HCT116 (cell line): ENCODE data around the gene GLOD4. TPM values are rescaled to one million over a fixed set of nuclear protein-coding genes. Genes with fewer than 3 reads are reported as not detected.

Experiments
- ATAC-seq: fragments of 200-7000 bp; cut with Tn5 transposase; 2 replicates; pipeline ENCODE4 v1.9.1; 2020; ENCODE audit warnings: mild to moderate bottlenecking, moderate library complexity
- BruUV-seq: library from RNA; stranded (reverse); fragments of 400-500 nt; replicated peaks from 2 replicates; lab custom pipeline; 2021; lab: Mats Ljungman, UMichigan
- CTCF ChIA-PET: fragments of 300-600 bp; sonication (Branson Sonifier 250); formaldehyde crosslinking; loops from one replicate; lab custom pipeline; 2021; ENCODE audit warnings: antibody characterized with exemption; lab: Charles Lee
- POLR2A ChIA-PET: fragments of 300-600, 350-600 bp; sonication (Branson Sonifier 250); formaldehyde crosslinking; loops from one replicate; lab custom pipeline; 2021; ENCODE audit warnings: antibody characterized with exemption; lab: Charles Lee
- RAD21 ChIA-PET, 2 experiments: fragments of 300-600 bp; sonication (Branson Sonifier 250); formaldehyde crosslinking; loops; one replicate each; lab custom pipeline; 2023; ENCODE audit warnings: low total read pairs in 2 of 2; ENCODE audit not compliant: uncharacterized antibody in 2 of 2, unreplicated experiment in 2 of 2, low non-redundant PET in 1 of 2; lab: Charles Lee
- DNase-seq: peaks from one replicate; pipeline ENCODE4 v3.0.0-alpha.2; 2010; ENCODE audit warnings: low read depth, low spot score
- H2AFZ ChIP-seq: fragments of 200-600 bp; shearing (Covaris generic), sonication (generic); 2 replicates; pipeline ENCODE4 v1.6.1; 2017; ENCODE audit warnings: low read depth, mixed run types, mixed read lengths, antibody characterized with exemption, low read length; ENCODE audit not compliant: poor library complexity, severe bottlenecking
- H3K27ac ChIP-seq: 2 replicates; pipeline ENCODE4 v1.5.1; 2012; ENCODE audit warnings: low read depth, low read length
- H3K27me3 ChIP-seq: fragments of 200-600 bp; sonication (generic); 2 replicates; pipeline ENCODE4 v1.6.1; 2016; ENCODE audit warnings: mixed run types, low read length, mixed read lengths; ENCODE audit not compliant: insufficient read depth
- H3K36me3 ChIP-seq, 2 experiments: fragments of 200-500 bp in 1 of 2; fragments of 200-600 bp in 1 of 2; sonication (Bioruptor generic) in 1 of 2; sonication (generic) in 1 of 2; 2 replicates each; pipeline versions ENCODE4 v1.5.1 to v1.6.1; 2014 to 2016; ENCODE audit warnings: low read length in 2 of 2, inconsistent platforms in 1 of 2, mixed read lengths in 1 of 2, mixed run types in 1 of 2; ENCODE audit not compliant: insufficient read depth in 2 of 2, control insufficient read depth in 1 of 2
- H3K4me1 ChIP-seq, 2 experiments: fragments of 200-600 bp in 1 of 2; sonication (generic) in 1 of 2; 2 replicates each; pipeline versions ENCODE4 v1.5.1 to v1.6.1; 2012 to 2017; ENCODE audit warnings: low read length in 2 of 2, inconsistent platforms in 1 of 2, mild to moderate bottlenecking in 1 of 2, mixed read lengths in 1 of 2, mixed run types in 1 of 2, moderate library complexity in 1 of 2; ENCODE audit not compliant: insufficient read depth in 2 of 2, control insufficient read depth in 1 of 2
- H3K4me2 ChIP-seq: fragments of 200-600 bp; sonication (generic); 2 replicates; pipeline ENCODE4 v1.6.1; 2017; ENCODE audit warnings: mixed run types, low read length, mixed read lengths
- H3K4me3 ChIP-seq, 2 experiments: fragments of 200-600 bp in 1 of 2; sonication (generic) in 1 of 2; replicated peaks in 1 of 2; 2 replicates each; pipeline ENCODE4 v1.5.1; 2011 to 2016; ENCODE audit warnings: low read length in 2 of 2, control low read depth in 1 of 2, low read depth in 1 of 2, mild to moderate bottlenecking in 1 of 2, mixed read lengths in 1 of 2, mixed run types in 1 of 2
- H3K79me2 ChIP-seq: fragments of 200-600 bp; sonication (generic); 2 replicates; pipeline ENCODE4 v1.6.1; 2017; ENCODE audit warnings: mild to moderate bottlenecking, mixed run types, low read length, moderate library complexity, mixed read lengths; ENCODE audit not compliant: insufficient read depth
- H3K9ac ChIP-seq: fragments of 200-600 bp; sonication (generic); 2 replicates; pipeline ENCODE4 v1.6.1; 2016; ENCODE audit warnings: low read length, mixed read lengths
- H3K9me2 ChIP-seq: fragments of 200-600 bp; sonication (generic), shearing (Covaris generic); 2 replicates; pipeline ENCODE4 v1.6.1; 2017; ENCODE audit warnings: mixed run types, mild to moderate bottlenecking, moderate library complexity; ENCODE audit not compliant: insufficient read depth
- H3K9me3 ChIP-seq, 2 experiments: fragments of 200-500 bp in 1 of 2; fragments of 200-600 bp in 1 of 2; sonication (Bioruptor generic) in 1 of 2; sonication (generic) in 1 of 2; 2 replicates each; pipeline ENCODE4 v1.6.1; 2014 to 2017; ENCODE audit warnings: low read length in 2 of 2, mixed read lengths in 2 of 2, inconsistent platforms in 1 of 2, low read depth in 1 of 2, mild to moderate bottlenecking in 1 of 2, mixed run types in 1 of 2, moderate library complexity in 1 of 2; ENCODE audit not compliant: control insufficient read depth in 1 of 2, insufficient read depth in 1 of 2
- H4K20me1 ChIP-seq: fragments of 200-600 bp; sonication (generic), shearing (Covaris generic); 2 replicates; pipeline ENCODE4 v1.6.1; 2017; ENCODE audit warnings: mixed run types, mild to moderate bottlenecking, moderate library complexity; ENCODE audit not compliant: insufficient read depth
- CBX3 ChIP-seq: IDR thresholded peaks from 2 replicates; pipeline ENCODE4 v1.6.1; 2012; ENCODE audit warnings: low read depth
- CEBPB ChIP-seq: IDR thresholded peaks from 2 replicates; pipeline ENCODE4 v1.6.1; 2012; ENCODE audit warnings: low read depth
- EGR1 ChIP-seq: IDR thresholded peaks from 2 replicates; pipeline ENCODE4 v1.6.1; 2012; ENCODE audit warnings: low read depth
- ELF1 ChIP-seq: IDR thresholded peaks from 2 replicates; pipeline ENCODE4 v1.6.1; 2012; ENCODE audit warnings: low read depth, borderline replicate concordance
- EZH2 ChIP-seq: fragments of 200-600 bp; sonication (generic); IDR thresholded peaks from 2 replicates; pipeline ENCODE4 v1.6.1; 2017; ENCODE audit warnings: antibody characterized with exemption, mixed run types
- EZH2phosphoT487 ChIP-seq: fragments of 200-600 bp; IDR thresholded peaks from 2 replicates; pipeline ENCODE4 v1.6.1; 2018; ENCODE audit warnings: antibody characterized with exemption, borderline replicate concordance
- POLR2A ChIP-seq: IDR thresholded peaks from 2 replicates; pipeline ENCODE4 v1.7.0; 2011; ENCODE audit warnings: borderline replicate concordance; ENCODE audit not compliant: insufficient read depth, insufficient read length; ENCODE audit errors: extremely low read depth
- POLR2AphosphoS5 ChIP-seq: IDR thresholded peaks from 2 replicates; pipeline ENCODE4 v1.6.1; 2011; ENCODE audit warnings: mild to moderate bottlenecking, low read depth, low read length, moderate library complexity
- RAD21 ChIP-seq: IDR thresholded peaks from 2 replicates; pipeline ENCODE4 v1.6.1; 2012; ENCODE audit warnings: low read depth, mild to moderate bottlenecking
- SIN3A ChIP-seq: IDR thresholded peaks from 2 replicates; pipeline ENCODE4 v1.6.1; 2012; ENCODE audit warnings: low read depth
- SP1 ChIP-seq: IDR thresholded peaks from 2 replicates; pipeline ENCODE4 v1.6.1; 2012; ENCODE audit warnings: low read depth
- SRF ChIP-seq: IDR thresholded peaks from 2 replicates; pipeline ENCODE4 v1.6.1; 2012; ENCODE audit warnings: low read depth
- TCF7L2 ChIP-seq: IDR thresholded peaks from 2 replicates; pipeline ENCODE4 v1.7.0; 2011; ENCODE audit warnings: borderline replicate concordance, inconsistent platforms; ENCODE audit not compliant: insufficient read depth, insufficient read length; ENCODE audit errors: extremely low read depth
- ZFX ChIP-seq: fragments of 450-650 bp; IDR thresholded peaks from 2 replicates; pipeline ENCODE4 v1.6.1; 2017
- intact Hi-C: fragments of 100-400 bp; cut with micrococcal nuclease; formaldehyde crosslinking; loops from 2 replicates; pipeline ENCODE4 v1.10.0; 2022
- total RNA-seq: library from RNA; stranded (reverse); gene quantifications from one replicate; pipeline ENCODE4 v1.2.1, GENCODE V29; 2021; ENCODE audit not compliant: unreplicated experiment
- TF ChIP-seq, protein P1 (sequence below): IDR thresholded peaks from 2 replicates; pipeline ENCODE4 v1.6.1; 2012; ENCODE audit warnings: low read depth

GLOD4 gene
- total RNA-seq, 1 experiment from 2014 or later = 80.7 TPM

GRCh38 chr17:804541-805435 is 22.7 kb upstream of the GLOD4 start:
- RAD21 ChIA-PET = interaction anchor here in 1 of 2 experiments (0.9 kb wide), 1 partner anchor 176 kb away, joined by 3 read pairs; no protein-coding TSS in a partner anchor
- H3K9ac ChIP-seq = no peak overlapping the region
- no TSS peak for BruUV-seq
- intact Hi-C loops = no loop called here
- no peak overlapping the region for H3K27ac ChIP-seq
- H3K79me2 ChIP-seq = no peaks in the 10 kb centered on the region; the same call in 1 of the 2 replicates
- no peak overlapping the region for H2AFZ ChIP-seq
- ATAC-seq (no peak), DNase-seq (no peak)
- H4K20me1 ChIP-seq = no peaks in the 10 kb centered on the region
- H3K9me2 ChIP-seq = no peaks in the 10 kb centered on the region
- H3K4me2 ChIP-seq = no peak overlapping the region
- H3K4me3 ChIP-seq = no peak overlapping the region
- TF ChIP-seq TCF7L2 (no peak), SRF (no peak), POLR2A (no peak), EGR1 (no peak), EZH2 (no peak), RAD21 (no peak), CEBPB (no peak), ZFX (no peak), POLR2AphosphoS5 (no peak), EZH2phosphoT487 (no peak), CBX3 (no peak), ELF1 (no peak), SP1 (no peak), SIN3A (no peak)
- TF ChIP-seq, protein P1, sequence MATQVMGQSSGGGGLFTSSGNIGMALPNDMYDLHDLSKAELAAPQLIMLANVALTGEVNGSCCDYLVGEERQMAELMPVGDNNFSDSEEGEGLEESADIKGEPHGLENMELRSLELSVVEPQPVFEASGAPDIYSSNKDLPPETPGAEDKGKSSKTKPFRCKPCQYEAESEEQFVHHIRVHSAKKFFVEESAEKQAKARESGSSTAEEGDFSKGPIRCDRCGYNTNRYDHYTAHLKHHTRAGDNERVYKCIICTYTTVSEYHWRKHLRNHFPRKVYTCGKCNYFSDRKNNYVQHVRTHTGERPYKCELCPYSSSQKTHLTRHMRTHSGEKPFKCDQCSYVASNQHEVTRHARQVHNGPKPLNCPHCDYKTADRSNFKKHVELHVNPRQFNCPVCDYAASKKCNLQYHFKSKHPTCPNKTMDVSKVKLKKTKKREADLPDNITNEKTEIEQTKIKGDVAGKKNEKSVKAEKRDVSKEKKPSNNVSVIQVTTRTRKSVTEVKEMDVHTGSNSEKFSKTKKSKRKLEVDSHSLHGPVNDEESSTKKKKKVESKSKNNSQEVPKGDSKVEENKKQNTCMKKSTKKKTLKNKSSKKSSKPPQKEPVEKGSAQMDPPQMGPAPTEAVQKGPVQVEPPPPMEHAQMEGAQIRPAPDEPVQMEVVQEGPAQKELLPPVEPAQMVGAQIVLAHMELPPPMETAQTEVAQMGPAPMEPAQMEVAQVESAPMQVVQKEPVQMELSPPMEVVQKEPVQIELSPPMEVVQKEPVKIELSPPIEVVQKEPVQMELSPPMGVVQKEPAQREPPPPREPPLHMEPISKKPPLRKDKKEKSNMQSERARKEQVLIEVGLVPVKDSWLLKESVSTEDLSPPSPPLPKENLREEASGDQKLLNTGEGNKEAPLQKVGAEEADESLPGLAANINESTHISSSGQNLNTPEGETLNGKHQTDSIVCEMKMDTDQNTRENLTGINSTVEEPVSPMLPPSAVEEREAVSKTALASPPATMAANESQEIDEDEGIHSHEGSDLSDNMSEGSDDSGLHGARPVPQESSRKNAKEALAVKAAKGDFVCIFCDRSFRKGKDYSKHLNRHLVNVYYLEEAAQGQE = no peak
- CTCF ChIA-PET = no interaction called here
- no peaks in the 10 kb centered on the region for H3K27me3 ChIP-seq
- H3K4me1 ChIP-seq = no peaks in the 10 kb centered on the region
- POLR2A ChIA-PET = no interaction called here
- H3K36me3 ChIP-seq = peaks cover 3 to 4% of the 10 kb centered on the region in 2 experiments; a peak in 2 of 4 replicates
- H3K9me3 ChIP-seq = no peaks in the 10 kb centered on the region
